Measurements from ENCODE around the gene MEI1.

DNA sequence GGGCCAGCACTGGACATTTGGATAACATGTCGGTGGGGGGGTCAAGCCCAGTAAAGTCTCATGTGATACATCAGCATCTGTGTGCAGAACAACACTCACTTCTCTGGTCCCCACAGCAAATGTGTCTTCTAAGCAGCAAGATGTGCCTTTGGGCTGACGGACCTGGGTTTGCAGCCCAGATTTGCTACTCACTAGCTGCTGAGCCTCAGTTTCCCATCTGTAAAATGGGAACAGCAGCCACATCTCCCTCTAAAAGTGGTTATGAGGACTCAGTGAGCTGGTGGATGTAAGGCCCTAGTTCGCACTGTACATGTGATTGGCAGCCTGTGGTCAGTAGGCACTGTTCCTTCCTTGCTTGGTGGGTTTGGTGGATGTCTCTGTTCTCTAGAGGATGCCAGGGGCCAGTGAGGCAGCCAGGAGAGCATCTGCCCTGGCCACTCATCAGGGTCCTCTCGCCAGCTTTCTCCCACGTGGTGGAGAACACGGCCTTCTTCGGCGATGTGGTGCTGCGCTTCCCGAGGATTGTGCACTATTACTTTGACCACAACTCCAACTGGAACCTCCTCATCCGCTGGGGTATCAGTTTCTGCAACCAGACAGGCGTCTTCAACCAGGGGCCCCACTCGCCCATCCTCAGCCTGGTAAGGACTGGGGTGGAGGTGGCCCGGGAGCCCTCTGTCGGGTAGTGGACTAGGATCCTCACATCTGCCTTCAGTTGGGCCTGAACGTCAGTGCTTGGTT lies 113.7 kb downstream of the MEI1 start:
- no peak for TF ChIP-seq POLR2A (IDR thresholded peaks at IDR 0.05)
- no peak for TF ChIP-seq CTCF (IDR thresholded peaks at IDR 0.05)
- no peak for TF ChIP-seq EP300 (IDR thresholded peaks at IDR 0.05)
